Smooth muscle cell of the brain vasculature (primary cell): Measurements from ENCODE around the gene MPP4.
"Not testable (repeated sequence)": the region's sequence is repeated elsewhere in the genome, so short reads cannot be mapped to it uniquely, and the experiment has no call there.

ENCODE experiments used
- DNase-seq: peaks from one replicate; pipeline ENCODE4 v3.0.0-alpha.2; 2012; ENCODE audit warnings: low read depth, low spot score

MPP4 gene

DNA sequence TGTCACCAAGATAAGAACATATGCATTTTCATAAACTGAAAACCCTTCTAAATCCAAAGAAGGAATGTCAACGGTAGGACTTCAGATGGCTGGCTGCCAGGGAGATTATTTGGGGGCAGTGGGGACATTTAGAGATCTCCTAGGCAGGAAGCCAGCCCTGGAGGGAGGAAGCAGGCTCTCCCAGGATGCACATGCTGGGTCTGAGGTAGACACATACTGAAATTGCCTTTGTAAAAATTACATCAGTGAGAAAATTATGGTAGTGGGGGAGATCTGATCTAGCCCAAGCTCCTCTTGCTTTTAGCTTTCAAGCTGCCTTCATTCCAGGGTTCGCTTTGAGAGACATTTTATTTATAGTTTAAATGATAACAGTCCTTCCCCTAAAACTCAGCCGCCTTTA, 24.1 kb downstream of the MPP4 start:
- DNase-seq: no peak

DNA sequence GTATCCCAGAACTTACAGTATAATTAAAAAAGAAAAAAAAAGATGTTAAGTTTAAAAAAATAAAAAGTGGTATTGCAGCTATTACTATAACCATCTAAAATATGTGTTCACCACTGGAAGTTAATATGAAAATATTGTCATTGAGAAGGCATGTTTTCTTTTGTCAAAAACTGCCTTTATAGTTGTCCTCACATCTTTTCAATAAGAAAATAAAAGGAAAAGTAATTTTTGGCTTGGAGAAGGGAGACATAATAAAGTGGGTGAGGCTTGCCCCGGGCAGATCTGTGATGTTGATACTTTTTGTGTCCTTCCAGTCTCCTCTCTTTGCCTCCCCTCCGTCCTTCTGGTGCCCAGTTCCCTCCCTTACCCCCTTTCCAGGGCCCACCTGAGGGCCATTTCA, 24.9 kb downstream of the MPP4 start:
- no peak for DNase-seq

DNA sequence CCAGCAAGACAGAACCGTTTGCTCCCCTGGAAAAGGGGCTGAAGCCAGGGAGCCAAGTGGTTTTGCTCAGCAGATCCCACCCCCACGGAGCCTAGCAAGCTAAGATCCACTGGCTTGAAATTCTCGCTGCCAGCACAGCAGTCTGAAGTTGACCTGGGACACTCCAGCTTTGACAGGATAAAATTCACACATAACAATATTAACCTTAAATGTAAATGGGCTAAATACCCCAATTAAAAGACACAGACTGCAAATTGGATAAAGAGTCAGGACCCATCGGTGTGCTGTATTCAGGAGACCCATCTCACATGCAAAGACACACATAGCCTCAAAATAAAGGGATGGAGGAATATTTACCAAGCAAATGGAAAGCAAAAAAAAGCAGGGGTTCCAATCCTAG, 27.2 kb downstream of the MPP4 start:
- DNase-seq: not testable (repeated sequence)

DNA sequence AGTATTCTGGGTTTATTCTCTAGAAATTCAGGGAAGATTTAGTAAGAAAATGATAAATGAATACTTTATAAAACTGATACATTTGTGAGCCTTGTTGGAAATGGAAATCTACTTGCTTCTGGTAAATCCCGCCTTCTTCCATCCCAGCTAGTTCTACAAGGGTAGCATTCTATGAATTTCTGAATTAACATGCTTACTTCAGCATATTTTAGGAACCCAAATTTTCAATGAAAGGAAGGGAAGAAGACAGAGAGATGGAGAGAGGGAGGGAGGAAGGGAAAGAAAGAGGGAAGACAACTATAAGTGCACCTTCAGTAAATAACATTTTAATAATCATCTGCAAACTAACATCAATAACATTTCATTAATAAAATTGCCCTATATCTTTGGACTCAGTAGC, 28.6 kb downstream of the MPP4 start:
- DNase-seq: no peak

DNA sequence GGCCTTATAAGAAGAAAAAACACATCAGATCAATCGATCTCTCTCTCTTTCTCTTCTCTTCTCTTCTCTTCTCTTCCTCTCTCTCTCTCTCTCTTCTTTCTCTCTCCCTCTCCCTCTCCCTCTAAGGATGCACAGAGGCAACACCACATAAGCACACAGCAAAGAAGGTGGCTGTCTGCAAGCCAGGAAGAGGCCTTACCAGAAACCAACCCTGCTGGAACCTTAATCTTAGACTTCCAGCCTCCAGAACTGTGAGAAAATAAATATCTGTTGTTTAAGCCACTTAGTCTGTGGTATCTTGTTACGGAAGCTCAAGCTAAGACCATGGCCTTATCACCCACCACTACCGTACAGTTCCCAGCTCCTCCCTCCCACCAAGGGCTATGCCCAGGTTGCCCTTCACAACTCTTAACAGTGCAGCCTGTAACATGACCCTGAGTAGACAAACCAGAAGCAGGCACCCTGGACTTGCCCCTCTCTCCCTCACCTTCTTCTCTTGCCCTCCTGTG, 30.0 kb downstream of the MPP4 start:
- no peak for DNase-seq

DNA sequence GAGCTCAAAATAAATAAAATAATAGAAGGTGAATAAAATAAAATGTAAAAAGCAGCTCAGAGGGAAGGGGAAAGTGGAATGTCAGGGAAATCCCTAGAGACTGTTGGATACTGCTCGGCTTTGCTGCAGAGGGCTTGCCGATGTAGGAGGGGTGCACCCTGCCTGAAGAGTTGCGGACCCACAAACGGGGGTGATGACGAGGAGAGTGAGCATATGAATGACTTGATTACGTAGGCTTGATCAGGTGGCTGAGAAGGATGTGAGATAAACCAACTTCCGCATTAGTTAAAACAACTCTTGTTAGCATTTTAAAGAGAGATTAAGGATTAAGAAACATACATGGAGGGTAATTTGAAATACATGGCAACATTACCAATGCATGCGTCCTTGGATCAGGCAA, 34.1 kb downstream of the MPP4 start:
- no peak for DNase-seq

DNA sequence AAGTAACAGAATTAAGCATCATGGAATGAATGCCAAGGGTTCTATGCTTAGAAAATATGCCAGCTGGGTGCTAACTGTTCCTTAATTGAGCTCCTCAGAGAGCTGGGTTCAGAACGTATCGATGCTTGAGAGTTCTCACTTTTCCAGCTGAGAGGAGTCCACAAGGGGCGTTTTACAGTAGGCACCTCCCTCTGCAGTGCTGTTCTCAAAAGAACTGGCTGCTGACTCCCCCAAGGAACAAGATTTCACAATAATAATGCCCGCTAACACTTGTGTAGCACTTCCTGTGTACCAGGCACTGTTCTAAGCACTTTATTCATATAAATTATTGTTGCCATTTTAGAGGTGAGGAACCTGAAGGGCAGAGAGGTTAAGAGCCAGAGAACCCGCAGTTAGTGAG, 37.1 kb downstream of the MPP4 start:
- no peak for DNase-seq

DNA sequence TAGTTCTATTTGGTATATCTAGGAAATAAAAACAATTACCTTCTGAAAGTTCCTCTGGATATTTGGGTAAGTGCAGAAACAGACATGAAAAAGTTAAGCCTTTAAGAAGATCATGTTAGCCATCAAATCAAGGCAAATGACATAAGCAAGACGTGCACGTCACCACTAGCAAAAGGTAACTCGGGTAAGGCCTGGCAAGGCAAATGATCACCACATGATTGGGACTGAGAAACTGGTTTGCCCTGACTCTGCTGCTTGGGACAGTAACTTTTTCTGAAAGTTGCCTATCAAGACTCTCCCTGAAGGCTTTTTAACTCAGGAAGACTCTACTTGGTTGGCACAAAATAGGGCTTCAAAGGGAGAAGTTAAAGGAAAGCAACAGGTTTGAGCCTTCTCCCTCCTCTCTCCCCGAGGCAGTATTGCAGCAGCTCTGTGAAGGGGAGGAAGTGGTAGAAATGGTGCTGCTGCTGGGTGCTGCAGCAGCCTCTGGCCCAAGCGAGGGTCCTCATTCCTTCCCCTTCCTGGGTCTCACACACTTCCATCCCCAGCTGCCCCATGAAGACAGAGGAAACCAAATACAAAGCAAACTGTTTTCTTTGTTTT, 38.0 kb downstream of the MPP4 start:
- no peak for DNase-seq

DNA sequence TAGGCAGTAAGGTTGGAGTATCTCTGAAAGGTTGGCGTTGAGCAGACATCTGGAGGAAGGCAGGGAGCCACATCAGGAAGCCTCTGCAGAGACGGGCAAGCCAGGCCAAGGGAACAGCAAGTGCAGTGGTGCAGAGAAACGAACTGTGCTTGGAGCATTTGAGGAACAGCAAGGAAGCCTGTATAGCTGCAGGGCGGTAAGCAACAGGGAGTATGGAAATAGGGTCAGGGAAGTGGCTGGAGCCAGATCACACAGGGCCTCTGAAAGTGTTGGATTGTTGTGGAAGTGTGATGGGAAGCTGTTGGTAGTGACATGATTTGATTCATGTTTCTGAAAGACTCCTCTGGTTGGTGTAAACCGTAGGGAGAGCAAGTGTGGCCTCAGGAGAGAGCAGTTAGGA, 41.7 kb downstream of the MPP4 start:
- no peak for DNase-seq

DNA sequence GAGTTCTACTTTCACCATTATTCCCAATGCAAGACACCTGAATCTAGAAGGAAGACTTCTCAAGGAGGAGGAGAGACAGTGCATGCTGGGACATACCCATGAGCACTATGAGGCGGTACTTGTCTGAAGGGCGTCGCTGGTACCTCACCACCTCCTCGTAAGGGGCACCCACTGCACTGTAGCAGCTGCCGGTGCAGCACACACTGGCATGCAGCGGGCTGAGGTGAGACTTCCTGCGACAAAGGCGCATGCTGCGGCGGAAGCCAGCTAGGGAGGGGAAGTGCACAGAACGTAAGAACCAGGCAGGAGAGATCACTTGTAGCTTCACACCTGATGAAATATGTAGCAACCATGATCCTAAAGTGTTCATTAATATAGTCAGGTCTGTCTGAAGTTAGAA, 42.3 kb downstream of the MPP4 start:
- DNase-seq: no peak

DNA sequence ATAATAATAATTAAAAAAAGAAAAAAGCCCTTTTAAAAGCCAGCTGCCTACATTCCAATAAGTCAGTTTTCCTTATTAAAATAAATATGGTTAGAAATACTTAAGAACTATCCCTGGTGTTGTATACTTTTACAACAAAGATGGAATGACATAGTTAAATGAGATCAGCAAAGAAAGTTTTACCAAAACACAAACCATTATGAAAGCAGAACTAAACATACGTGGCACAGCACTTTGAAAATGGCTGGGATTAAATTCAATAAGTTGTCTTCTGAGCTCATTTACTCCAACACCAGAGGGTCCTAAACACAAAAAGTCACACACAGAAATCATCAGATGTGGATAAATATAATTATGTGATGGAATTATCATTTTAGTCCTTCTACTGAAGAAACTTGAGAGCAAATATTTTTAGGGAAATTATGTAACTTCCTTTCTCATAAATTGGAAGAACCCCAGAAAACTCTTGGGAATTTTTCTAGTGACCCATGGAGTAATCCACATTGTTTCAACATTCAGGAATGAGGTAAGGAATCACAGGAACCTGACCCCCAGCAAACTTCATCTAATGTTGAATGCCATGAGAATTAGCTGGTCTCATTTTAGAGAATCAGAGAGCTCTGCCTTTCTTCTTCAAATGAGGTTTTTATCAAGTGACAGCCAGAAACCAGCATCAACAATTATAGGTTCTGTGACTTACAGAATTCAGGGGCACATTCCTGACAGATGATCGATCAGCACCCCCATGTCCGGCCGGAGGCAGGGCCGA, 43.6 kb downstream of the MPP4 start:
- DNase-seq: no peak

DNA sequence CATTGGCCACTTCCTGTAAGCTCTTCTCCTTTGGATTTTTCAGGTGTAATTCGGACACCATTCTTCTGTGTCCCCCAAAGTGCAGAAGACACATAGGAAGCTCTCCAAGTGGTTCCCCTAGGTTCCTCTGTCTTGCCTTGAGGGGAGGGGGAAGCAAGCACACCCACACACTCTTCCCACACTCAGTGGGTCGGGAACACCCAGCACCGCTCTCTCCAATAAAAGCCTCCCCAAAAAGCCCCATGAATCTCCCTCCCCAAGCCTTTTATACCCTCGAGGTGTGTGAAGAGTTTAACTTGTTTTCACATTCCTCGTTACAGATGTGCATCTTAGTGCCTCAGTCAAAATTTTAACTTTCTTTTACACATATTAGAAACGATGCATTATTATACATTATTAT, 45.2 kb downstream of the MPP4 start:
- no peak for DNase-seq

DNA sequence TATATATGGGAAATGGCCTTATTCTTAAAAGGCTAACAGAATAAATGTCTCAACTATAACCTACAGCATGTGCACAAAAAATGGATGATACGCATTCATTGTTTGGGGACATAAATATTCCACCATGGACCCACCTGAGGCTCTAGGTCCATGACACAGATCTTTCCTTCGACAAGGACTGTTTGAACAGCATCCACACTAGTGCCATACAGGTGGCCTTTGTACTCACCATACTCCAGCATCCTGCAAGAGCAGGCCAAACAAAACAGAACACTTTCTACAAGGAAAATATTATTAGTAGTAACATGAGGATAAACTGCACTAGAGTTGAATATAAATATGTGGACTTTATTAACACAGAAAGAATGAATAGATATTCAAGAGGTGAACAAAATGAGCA, 49.0 kb downstream of the MPP4 start:
- DNase-seq: no peak

DNA sequence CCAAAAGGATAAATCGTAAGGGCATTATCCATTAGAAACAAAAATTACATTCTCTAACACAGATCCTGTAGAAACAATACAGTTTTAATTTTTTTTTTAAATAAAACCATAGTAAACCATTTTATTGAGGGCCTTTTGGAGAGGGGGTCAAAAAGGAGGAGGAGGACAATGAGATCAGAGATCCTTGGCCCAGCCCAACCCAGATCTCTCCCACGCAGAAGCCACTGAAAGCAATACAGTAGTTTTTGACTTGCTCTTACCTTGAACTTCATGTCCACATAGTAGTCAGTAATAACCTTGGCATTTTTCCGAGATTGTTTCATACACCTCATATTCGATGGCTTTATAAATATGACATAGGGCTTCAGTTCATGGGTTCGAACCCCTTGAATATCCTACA, 51.0 kb downstream of the MPP4 start:
- no peak for DNase-seq

DNA sequence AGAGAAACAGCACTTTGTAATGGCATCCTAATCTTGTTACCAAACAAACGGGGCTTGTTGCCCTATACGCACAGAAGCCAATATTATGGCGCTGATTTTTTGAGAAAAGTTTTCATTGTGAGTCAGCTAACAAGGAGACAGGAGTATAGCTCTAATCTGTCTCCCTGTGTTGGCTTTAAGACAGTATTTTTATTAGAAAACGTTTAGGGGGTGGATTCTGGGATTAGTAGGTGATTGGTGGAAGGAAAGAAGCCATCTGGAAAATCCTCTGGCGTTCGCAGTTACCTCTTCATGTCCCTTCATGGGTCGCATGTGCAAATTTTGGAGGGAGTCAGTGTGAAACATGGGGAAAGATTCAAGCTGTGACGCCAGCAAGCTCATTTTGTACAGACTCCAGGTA, 54.4 kb downstream of the MPP4 start:
- no peak for DNase-seq

DNA sequence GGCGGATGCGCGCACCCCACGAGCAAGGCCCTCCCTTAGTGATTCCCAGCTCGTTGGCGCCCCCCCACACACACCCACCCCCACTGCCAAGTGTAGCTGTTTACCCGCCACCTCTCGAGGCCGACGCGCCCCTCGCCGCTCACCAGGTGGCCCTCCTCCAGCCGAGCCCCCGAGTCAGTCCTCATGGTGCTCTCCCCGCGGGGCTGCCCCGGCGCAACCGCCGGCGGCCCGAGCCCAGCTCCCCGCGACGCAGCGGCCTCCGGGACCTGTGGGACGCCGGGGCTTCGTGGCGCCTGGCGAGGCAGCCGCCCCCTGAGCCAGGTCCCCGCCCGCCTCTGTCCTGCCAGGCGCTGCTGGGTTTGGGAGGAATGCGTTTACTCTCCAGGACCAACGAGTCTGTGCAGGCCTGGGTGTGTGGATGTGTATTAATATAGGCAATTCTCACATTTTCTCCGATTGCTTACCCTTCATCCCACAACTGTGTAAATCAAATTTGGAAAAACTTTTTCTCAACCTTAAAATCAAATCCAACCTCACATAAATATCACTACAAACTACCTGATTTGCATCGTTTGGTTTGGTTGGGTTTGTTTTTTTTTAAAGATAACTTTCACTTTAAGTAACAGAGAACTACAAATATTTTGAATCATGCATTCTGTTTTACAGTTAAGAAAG, 55.1 kb downstream of the MPP4 start, which contains the start of gene TMEM237:
TMEM237 (minus strand) TSS at position 288 of the 675 bp plus-strand sequence; CDS start at position 185, 103 bp downstream.
- no peak for DNase-seq

DNA sequence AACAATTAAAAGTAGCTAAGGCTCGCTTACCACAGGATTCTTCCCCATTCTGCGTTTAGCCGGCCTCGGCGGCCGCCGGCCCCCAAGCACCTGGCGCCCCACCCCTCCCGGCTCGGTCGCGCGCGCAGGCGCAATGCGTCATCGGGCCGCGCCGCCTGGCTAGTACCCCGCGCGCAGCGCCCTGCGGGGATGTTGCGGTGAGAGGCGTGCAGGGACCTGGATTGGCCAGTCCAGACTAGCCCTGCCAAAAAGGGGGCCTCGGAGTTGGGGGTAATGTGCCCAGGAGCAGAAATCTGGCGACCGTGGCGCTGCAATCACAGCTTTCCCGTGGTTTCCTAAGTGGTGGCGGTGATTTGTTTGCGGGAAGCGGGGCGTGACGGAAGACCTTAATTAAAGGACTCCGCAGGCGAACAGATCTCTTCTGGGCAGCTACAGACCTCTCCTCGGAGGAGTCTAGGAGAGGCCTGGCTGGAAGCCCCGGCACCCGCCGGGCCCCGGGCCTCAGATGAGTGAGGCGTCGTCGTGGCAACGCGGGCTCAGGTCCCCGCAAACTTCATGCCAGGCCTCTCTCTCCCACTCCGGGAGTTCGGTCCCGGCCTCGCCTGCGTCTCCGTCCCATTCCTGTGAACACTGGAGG, 55.7 kb downstream of the MPP4 start:
- no peak for DNase-seq

DNA sequence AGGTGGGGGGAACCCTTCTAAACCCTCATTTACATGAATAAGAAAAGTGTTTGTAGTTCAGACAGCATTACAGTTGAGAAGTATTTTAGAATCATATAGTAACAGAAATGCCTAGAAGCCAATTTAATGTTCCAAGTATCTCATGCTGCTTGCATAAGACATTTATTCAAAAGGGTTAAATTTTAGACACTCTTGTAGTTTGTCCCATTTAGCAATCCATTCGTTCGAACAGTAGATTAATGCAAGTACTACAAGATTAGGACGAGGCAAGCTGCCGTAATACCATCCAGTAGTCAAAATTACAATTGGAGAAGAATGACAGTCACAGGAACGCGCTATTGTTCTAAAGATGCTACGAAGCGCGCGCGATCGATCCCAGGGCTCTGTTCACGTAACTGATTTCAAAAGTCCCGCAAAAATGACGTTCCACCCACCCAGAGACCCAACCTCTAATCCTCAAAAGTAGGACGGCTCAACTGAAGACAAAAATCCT, 56.3 kb downstream of the MPP4 start:
- no peak for DNase-seq

DNA sequence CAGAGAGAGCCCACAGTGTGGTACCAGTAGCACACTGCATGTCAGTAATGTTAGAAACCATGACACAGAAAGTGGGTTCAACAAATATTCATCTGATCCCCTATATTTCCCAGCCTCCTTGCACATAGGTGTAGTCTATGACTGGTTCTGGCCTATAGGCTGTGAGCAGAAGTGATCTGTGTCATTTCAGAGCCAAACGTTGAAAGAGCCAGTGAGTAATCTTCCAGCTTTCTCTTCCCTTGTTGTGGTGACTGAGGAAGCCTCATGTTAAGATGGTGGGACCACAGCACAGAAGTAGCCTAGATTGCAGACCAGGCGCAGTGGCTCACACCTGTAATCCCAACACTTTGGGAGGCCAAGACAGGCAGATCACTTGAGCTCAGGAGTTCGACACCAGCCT, 59.2 kb downstream of the MPP4 start:
- DNase-seq: no peak

DNA sequence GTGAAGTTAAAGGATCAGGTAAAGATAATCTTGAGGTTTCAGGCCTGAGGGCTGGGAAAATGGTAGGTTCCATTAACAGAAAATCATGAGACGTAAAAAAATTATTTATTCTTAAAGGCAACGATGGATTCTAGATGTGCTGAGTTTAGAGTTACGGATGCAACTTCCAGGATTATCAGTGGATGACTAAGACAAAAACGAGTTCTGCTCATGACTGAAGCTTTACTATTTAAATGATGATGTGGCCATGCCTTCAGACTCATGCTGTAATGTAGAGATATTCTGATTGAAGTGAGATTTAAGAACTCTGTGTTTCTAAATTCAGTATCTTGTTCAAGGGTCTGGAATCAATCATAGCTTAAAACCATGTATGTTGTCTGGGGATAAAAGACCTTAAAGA, 60.1 kb downstream of the MPP4 start:
- DNase-seq: no peak

DNA sequence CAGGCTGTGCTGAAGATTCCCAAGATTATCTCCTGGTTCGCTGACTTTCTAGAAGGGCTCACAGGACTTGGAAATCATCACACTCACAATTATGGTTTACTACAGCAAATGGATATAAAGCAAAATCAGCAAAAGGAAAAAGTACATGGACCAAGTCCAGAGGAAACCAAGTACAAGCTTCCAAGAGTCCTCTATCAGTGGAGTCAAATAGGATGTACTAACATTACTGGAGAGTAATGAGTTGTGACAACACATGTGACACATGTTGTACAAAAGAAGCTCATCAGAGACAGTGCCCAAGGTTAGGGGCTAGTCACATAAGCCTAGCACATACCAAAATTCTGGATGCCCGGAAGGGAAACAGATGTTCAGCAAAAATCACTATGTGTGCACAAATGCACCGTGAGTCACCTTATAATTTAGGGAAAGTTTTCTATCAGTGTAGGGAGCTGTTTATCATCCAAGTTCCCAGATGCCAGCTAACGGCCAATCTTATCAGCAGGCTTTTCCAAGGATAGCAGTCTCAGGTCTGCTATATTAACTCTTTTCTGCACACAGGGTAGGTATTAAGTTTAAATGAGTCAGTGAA, 64.7 kb downstream of the MPP4 start:
- no peak for DNase-seq

DNA sequence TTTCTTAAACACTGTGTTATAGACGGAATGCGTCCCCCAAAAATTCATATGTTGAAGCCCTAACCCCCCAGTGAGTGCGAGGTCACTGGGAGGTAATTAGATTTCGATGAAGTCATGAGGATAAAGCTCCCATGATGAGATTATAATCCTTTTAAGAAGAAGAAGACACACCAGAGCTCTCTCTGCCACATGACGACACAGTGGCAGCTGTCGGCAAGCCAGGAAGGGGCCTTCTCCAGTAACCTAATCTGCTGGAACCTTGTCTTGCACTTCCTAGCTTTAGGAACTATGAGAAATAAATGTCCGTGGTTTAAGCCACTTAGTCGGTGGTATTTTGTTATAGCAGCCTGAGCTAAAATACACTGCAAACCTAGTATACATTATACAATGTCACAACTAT, 67.4 kb downstream of the MPP4 start:
- DNase-seq: no peak
